T47D (cell line): ENCODE measurements around the gene ITGAL.
A peak's percentile ranks its signal among the peaks of the same experiment; 100 is the strongest.
"Not testable (repeated sequence)": the region's sequence is repeated elsewhere in the genome, so short reads cannot be mapped to it uniquely, and the experiment has no call there.

Source experiments
- DNase-seq, 2 experiments: peaks; one replicate each; pipeline versions ENCODE4 v3.0.0 to v3.0.0-alpha.2; 2011 to 2012; ENCODE audit warnings: low read depth in 1 of 2, low spot score in 1 of 2
- JUND ChIP-seq: IDR thresholded peaks from 2 replicates; pipeline ENCODE4 v1.6.1; 2012; ENCODE audit warnings: low read depth
- in situ Hi-C: cut with HindIII; loops from 2 replicates; pipeline ENCODE4 v1.10.0; 2016; ENCODE audit warnings: low sequenced_read_pairs, low pct_unique_long_range_greater_than_20kb

ITGAL gene

GRCh38 chr16:30539000-30539964 lies 66.7 kb downstream of the ITGAL start:
- DNase-seq = no peak
- in situ Hi-C loops = no loop called here
- TF ChIP-seq JUND = no peak

GRCh38 chr16:30539986-30540526 lies 67.5 kb downstream of the ITGAL start:
- DNase-seq, in situ Hi-C loops: not testable (repeated sequence)

GRCh38 chr16:30540916-30541464 lies 68.4 kb downstream of the ITGAL start:
- in situ Hi-C loops, DNase-seq: not testable (repeated sequence)

- in situ Hi-C loops = no loop called here
- no peak for DNase-seq
- no peak for TF ChIP-seq JUND
Observed at GRCh38 chr16:30541502-30542329, 69.2 kb downstream of the ITGAL start.

DNA sequence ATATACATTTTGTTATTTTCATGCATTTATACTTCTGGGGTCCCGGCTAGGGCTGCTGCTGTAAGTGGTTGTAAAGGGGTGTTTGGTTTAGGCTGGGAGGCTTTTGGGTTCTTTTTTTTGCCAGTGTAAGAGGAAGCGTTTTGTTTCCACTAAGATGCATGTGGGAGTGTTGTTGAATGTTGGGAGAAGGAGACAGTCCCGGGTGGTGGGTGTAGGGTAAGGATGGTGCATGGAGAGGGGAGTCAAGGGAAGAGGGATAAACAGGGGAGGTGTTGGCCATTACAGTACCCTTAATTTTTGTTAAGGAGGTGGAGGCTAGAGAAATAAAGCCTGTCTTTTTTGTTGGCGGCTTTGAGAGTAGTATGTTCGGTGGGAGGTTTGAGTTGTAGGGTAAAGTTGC lies 70.5 kb downstream of the ITGAL start:
- no peak for DNase-seq
- no peak for TF ChIP-seq JUND
- in situ Hi-C loops = no loop called here

DNA sequence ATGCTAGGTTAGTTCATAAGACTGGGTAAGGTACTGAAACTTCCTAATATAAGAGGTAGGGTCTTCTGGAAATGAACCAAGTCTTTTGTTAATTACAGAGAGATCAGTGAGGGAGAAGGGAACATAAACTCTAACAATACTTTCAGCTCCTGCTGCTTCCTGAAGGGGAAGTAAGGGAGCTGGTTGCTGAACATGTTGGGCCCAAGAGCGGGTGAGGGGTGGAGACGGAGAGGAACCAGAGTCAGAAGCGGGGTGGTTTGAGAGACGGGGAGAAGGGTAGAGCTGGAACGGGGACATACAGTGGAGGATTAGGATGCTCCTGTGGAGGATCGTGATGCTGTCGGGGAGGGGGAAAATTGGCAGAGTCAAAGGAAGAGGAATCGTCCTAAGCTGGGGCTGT lies 73.6 kb downstream of the ITGAL start:
- in situ Hi-C loops = no loop called here
- DNase-seq = no peak
- no peak for TF ChIP-seq JUND

DNA sequence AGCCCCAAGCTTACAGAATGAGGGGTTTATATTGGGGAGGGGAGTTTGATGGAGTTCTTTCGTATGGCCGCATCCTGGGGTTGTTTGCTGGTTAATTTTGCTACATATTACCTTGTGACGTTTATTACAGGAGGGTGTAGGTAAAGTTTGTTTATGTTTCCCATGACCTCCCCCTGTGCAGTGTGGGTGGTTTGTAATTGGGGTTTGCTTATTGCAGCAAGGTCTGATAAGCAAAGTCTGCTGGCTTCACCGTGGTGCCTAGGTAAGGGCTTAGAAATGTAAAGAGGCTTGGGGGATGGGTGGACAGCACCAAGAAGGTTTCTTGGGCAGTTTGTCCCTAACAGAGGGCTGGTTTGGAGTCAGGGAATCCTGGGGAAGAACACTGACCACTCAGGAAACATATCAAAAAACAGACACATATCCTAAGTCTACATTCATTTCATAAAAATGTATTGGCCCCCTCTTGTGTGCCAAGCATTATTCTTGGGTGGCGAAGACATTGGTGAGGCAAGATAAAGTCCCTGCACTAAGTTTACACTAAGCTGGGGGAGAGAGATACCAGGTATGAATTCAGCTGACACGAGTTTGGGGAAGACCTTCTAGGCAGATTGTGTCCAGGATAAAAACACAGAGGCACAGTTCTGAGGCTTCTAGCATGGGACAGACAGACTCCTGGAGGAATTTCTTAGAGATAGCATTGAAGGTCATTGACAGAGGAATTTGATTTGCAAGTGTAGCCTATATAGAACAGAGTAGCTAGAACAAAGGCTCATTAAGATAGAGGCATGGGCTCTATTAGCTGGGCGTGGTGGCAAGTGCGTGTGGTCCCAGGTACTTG lies 76.1 kb downstream of the ITGAL start:
- in situ Hi-C loops = no loop called here
- no peak for TF ChIP-seq JUND
- no peak for DNase-seq

DNA sequence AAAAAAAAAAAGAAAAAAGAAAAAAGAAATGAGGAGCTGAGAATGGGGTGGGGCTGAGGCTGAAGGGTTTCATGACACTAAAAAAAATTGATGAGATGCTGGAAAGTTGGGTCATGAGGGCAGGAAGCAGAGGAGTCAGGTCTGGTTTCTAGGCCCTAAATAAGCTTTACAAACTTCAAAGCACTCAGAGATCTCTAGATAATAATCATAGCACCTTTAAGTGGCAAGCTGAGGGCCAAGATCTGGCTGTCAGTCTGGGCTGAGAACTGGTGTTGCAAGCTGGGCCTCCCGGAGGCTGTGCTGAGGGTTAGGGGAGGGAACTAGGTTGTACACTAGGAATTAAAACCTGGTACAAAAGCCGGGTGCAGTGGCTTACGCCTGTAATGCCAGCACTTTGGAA lies 79.2 kb downstream of the ITGAL start:
- no peak for TF ChIP-seq JUND
- in situ Hi-C loops = no loop called here
- DNase-seq = peak in 1 of 2 experiments; percentile 61

GRCh38 chr16:30552956-30553355 lies 80.4 kb downstream of the ITGAL start:
- in situ Hi-C loops = no loop called here
- no peak for DNase-seq

DNA sequence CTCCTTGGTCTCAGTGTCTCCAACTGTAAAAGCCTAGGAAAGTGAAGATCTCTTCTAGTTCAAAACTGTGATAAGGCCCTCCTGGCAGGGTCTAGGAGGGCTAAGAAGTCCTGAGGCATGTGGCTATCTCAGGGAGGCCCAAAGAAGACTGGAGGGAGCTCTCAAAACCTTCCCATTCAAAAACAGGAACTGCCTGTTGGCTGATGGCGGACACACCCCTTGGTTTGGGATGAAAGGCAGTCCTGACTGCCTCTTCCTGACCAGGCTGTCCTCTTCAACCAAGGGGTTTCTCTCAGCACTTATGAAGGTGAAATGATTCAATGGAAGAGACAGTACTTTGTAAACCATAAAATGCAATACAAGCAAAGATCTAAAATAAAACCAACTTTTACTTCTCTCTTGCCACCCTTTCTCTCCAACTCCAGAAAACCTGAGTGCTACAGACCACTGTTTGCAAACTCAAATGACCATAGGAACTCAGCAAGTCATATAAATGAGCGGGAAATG lies 80.9 kb downstream of the ITGAL start:
- DNase-seq = no peak

More at GRCh38 chr16:30552956-30553355, 80.4 kb downstream of the ITGAL start:
- TF ChIP-seq JUND = no peak

DNA sequence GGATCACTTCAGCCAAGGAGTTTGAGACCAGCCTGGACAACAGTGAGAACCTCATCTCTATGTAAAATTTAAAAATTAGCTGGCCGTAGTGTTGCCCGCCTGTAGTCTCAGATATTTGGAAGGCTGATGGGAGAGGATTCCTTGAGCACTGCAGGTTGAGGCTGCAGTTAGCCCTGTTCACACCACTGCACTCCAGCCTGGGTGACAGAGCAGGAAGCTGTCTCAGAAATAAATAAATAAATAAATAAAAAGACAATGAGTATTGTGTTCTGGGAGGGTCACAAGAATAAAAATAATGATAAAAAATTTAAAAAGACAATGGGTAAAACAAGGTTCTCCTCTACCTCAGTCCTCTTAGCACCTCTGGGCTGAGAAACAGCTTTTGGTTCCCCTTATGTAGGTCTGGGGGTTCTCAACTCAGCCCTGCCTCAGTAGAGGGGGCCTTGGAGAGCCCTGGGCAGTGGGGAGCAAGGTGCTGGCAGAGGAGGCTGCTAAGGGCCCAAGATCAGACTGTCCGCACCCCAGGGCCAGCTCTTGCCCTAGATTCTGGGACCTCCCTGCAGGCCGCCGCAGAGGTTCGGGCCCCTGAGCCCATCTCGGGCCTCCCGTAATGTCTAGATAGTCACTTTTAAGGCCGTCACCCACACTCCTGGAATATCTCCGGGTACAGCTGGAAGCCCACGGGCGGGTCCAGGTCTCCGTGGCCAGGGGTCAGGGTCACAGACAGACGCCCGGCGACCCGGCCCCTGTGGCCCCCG lies 82.2 kb downstream of the ITGAL start:
- no peak for TF ChIP-seq JUND
- in situ Hi-C loops = no loop called here

More for the DNA sequence above, 80.9 kb downstream of the ITGAL start:
- TF ChIP-seq JUND = no peak
- in situ Hi-C loops = no loop called here

More for the DNA sequence above, 82.2 kb downstream of the ITGAL start:
- DNase-seq = no peak
